WERI-Rb-1 (cell line): ENCODE measurements around the gene CPD.

ENCODE experiments used
- DNase-seq: peaks from one replicate; pipeline ENCODE4 v3.0.0-alpha.2; 2020
- H3K27ac ChIP-seq: fragments of 250-450 bp; sonication (Bioruptor Pico); 2 replicates; pipeline ENCODE4 v1.5.1; 2020; ENCODE audit warnings: mild to moderate bottlenecking, moderate library complexity
- H3K27me3 ChIP-seq: fragments of 250-450 bp; sonication (Bioruptor Pico); 2 replicates; pipeline ENCODE4 v1.5.1; 2021; ENCODE audit warnings: mild to moderate bottlenecking, low read depth, moderate library complexity; ENCODE audit not compliant: insufficient read depth, severe bottlenecking
- H3K36me3 ChIP-seq: fragments of 250-450 bp; sonication (Bioruptor Pico); 2 replicates; pipeline ENCODE4 v1.5.1; 2020; ENCODE audit warnings: mild to moderate bottlenecking, moderate library complexity
- H3K4me3 ChIP-seq: 2 replicates; pipeline ENCODE4 v1.5.1; 2011; ENCODE audit warnings: low read depth, mild to moderate bottlenecking, control low read depth, low read length
- H3K9me3 ChIP-seq: fragments of 250-450 bp; sonication (Bioruptor Pico); 2 replicates; pipeline ENCODE4 v1.5.1; 2021; ENCODE audit warnings: mild to moderate bottlenecking, moderate library complexity; ENCODE audit not compliant: severe bottlenecking
- CTCF ChIP-seq: IDR thresholded peaks from 2 replicates; pipeline ENCODE4 v1.5.1; 2011; ENCODE audit warnings: low read depth, mild to moderate bottlenecking, control low read depth, inconsistent platforms, low read length

CPD gene

DNA sequence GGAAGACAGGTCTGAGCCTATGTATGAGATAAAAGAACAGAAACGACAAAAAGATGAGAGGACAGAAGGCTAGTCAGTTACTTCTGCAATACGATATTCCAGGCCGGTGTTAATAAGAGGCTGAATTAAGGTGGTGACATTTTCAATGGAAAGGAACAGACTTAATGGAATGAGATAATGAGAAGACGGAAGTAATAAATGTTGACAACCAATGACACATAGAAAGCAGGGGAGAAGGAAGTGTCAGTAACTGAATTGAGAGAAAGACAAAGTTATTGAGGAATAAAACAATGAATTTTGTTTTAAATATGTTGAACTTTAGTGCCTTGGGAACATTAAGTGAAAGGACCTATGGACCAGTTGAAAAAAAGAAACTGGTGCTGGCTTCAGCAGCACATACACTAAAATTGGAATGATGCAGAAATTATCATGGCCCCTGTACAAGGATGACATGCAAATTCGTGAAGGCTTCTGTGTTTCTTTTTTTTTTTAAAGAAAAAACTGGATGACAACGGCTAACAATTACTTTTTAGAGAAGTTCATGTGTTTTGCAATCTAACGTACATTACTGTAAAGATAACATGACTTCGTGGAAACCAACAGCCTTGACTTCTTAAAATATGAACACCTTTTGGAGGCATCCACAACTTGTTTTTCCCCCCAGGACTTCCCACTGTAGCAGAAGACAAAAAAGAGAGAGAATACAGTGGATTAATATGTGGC, 18.5 kb upstream of the CPD start:
- Histone ChIP-seq H3K36me3 (no peaks in the 10 kb centered on the region), H3K27me3 (no peaks in the 10 kb centered on the region), H3K27ac (no peak overlapping the region), H3K9me3 (peaks cover 8% of the 10 kb centered on the region), H3K4me3 (no peak overlapping the region)
- TF ChIP-seq CTCF: no peak
- DNase-seq: no peak

- TF ChIP-seq CTCF: no peak
- Histone ChIP-seq H3K27ac (no peak overlapping the region), H3K36me3 (no peaks in the 10 kb centered on the region), H3K4me3 (no peak overlapping the region), H3K9me3 (peaks cover 8% of the 10 kb centered on the region), H3K27me3 (no peaks in the 10 kb centered on the region)
- DNase-seq: no peak
These were observed 16.9 kb upstream of the CPD start for GRCh38 chr17:30361766-30362279.

GRCh38 chr17:30363715-30364202, 15.0 kb upstream of the CPD start:
- no peak for DNase-seq
- no peak overlapping the region for H3K4me3 ChIP-seq

GRCh38 chr17:30366536-30366935, 12.2 kb upstream of the CPD start:
- DNase-seq: no peak
- H3K27ac ChIP-seq: no peak overlapping the region
- no peak for TF ChIP-seq CTCF
- H3K4me3 ChIP-seq: no peak overlapping the region
- H3K36me3 ChIP-seq: no peaks in the 10 kb centered on the region
- no peaks in the 10 kb centered on the region for H3K27me3 ChIP-seq
- H3K9me3 ChIP-seq: peaks cover 8% of the 10 kb centered on the region

More at GRCh38 chr17:30363715-30364202, 15.0 kb upstream of the CPD start:
- H3K27ac ChIP-seq: no peak overlapping the region
- no peaks in the 10 kb centered on the region for H3K36me3 ChIP-seq
- peaks cover 8% of the 10 kb centered on the region for H3K9me3 ChIP-seq
- no peak for TF ChIP-seq CTCF
- no peaks in the 10 kb centered on the region for H3K27me3 ChIP-seq

DNA sequence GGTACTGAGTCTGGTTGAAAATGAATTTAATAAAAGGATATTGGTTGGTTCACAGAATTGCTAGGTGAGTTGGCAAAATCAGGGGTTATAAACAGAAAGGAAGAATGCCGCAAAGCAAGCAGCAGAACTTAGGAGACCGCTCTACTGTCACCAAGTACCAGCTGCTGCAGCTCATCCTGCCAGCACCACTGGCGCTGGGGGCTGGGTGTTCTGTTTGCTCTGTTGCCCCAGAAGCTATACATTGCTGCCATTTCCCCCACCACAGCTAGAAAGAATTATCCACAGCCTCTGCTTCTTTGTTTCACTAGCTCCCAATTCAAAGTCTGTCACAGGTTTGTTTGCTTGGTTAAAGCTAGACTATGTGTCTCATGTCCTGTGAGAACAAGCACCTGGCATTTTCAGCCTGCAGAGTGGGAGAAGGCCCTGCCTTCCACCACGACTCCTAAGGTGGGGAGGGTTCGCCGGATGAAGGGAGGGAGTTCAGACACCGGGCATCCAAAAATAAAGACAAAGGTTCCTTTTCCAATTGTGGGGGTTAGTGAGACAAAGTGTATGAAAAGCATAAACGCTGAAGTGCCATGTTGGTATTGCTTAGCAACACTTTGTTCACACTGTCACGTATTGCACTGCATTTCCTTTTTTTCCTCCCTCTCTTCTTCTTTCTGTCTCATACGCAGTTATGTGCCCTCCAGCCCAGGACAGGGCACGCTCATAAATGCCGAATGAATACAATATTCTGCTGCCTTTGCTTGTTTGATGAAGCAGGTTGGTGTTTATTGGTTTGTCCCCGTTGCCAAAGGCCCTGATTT, 9.6 kb upstream of the CPD start:
- no peaks in the 10 kb centered on the region for H3K27me3 ChIP-seq
- no peaks in the 10 kb centered on the region for H3K36me3 ChIP-seq
- no peak for TF ChIP-seq CTCF
- no peak overlapping the region for H3K4me3 ChIP-seq
- H3K27ac ChIP-seq: no peak overlapping the region
- no peak for DNase-seq
- peaks cover 3% of the 10 kb centered on the region for H3K9me3 ChIP-seq
